GM12873 (cell line): ENCODE data around the gene DCDC2C.

Experiments used
- CTCF ChIP-seq: IDR thresholded peaks from 2 replicates; pipeline ENCODE4 v1.5.1; 2012; ENCODE audit warnings: low read depth, mild to moderate bottlenecking, moderate library complexity, low read length, control low read depth; ENCODE audit not compliant: insufficient read depth; ENCODE audit errors: missing control alignments

The DCDC2C gene

GRCh38 chr2:3793249-3793648, 89.9 kb downstream of the DCDC2C start:
- no peak for TF ChIP-seq CTCF

GRCh38 chr2:3801506-3801905, 98.1 kb downstream of the DCDC2C start:
- TF ChIP-seq CTCF: no peak

GRCh38 chr2:3805201-3805939, 102.0 kb downstream of the DCDC2C start:
- TF ChIP-seq CTCF: peak; percentile 40

- no peak for TF ChIP-seq CTCF
These were observed 102.8 kb downstream of the DCDC2C start for GRCh38 chr2:3806168-3806567.

GRCh38 chr2:3806730-3807129, 103.4 kb downstream of the DCDC2C start:
- TF ChIP-seq CTCF: no peak

GRCh38 chr2:3807853-3808252, 104.5 kb downstream of the DCDC2C start:
- TF ChIP-seq CTCF: no peak

- no peak for TF ChIP-seq CTCF
These were observed 111.4 kb downstream of the DCDC2C start for GRCh38 chr2:3814706-3815245.
